IPS-15b (cell line): ENCODE measurements around the gene CNN2.

Experiments used
- H3K27me3 ChIP-seq: one replicate; pipeline ENCODE4 v1.6.1; 2013; ENCODE audit warnings: low read length; ENCODE audit not compliant: control insufficient read depth, insufficient read depth
- H3K36me3 ChIP-seq: one replicate; pipeline ENCODE4 v1.6.1; 2013; ENCODE audit warnings: low read length; ENCODE audit not compliant: control insufficient read depth, insufficient read depth
- H3K4me1 ChIP-seq: one replicate; pipeline ENCODE4 v1.6.1; 2013; ENCODE audit warnings: mild to moderate bottlenecking, low read length; ENCODE audit not compliant: control insufficient read depth, insufficient read depth
- H3K4me3 ChIP-seq: one replicate; pipeline ENCODE4 v1.5.1; 2013; ENCODE audit warnings: low read depth, low read length
- H3K9ac ChIP-seq: one replicate; pipeline ENCODE4 v1.6.1; 2013; ENCODE audit warnings: low read depth, mild to moderate bottlenecking, low read length
- H3K9me3 ChIP-seq: one replicate; pipeline ENCODE4 v1.6.1; 2013; ENCODE audit warnings: mild to moderate bottlenecking, low read length; ENCODE audit not compliant: control insufficient read depth, insufficient read depth

CNN2 gene

DNA sequence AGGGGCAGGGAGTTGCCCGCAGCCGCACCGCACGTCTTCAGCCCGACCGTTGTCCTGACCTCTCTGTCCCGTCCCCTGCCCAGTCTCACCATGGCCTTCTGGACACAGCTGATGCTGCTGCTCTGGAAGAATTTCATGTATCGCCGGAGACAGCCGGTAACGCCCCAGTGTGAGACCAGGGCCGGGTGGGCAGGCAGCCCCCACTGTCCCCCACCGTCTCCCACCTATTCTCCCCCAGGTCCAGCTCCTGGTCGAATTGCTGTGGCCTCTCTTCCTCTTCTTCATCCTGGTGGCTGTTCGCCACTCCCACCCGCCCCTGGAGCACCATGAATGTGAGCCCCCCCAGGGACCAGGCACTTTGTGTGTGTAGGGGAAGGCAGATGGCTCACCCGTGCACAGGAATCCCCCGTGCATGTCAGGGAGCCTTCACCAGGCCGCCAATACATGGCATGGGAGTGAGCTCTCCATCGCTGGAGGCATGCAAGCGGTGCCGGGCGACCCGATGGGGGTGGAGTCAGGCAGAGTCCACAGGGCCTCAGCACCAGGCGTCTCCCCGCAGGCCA, 14.9 kb downstream of the CNN2 start:
- Histone ChIP-seq H3K27me3 (no peaks in the 10 kb centered on the region), H3K36me3 (peaks cover 24% of the 10 kb centered on the region), H3K9ac (no peak overlapping the region), H3K4me3 (peak overlapping the region; percentile 90), H3K4me1 (no peaks in the 10 kb centered on the region), H3K9me3 (no peaks in the 10 kb centered on the region)

DNA sequence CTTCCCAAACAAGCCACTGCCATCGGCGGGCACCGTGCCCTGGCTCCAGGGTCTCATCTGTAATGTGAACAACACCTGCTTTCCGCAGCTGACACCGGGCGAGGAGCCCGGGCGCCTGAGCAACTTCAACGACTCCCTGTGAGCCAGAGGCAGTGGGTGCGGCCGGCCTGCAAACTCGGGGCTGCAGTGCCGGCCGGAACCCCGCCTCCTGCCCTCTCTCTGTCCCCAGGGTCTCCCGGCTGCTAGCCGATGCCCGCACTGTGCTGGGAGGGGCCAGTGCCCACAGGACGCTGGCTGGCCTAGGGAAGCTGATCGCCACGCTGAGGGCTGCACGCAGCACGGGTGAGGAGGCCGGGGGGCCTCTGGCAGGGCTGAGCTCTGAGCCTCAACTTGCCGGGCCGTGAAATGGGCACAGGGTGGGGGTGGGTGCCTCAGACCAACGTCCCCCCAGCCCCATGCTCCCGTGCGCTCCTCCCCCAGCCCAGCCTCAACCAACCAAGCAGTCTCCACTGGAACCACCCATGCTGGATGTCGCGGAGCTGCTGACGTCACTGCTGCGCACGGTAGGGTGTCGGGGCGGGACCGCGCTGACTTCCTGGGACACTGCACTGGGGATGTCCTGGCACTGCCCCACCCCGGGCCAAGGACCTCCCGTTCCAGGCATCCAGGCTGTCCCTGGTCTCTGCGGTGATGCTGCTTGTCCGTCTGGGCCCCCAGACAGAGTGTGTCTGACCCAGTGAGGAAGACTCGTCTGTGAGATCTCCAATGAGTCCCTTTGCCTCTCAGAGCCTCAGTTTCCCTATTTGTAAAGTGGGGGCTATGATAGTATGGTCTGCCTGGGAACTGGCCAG, 15.7 kb downstream of the CNN2 start:
- H3K9ac ChIP-seq, result no peak overlapping the region

DNA sequence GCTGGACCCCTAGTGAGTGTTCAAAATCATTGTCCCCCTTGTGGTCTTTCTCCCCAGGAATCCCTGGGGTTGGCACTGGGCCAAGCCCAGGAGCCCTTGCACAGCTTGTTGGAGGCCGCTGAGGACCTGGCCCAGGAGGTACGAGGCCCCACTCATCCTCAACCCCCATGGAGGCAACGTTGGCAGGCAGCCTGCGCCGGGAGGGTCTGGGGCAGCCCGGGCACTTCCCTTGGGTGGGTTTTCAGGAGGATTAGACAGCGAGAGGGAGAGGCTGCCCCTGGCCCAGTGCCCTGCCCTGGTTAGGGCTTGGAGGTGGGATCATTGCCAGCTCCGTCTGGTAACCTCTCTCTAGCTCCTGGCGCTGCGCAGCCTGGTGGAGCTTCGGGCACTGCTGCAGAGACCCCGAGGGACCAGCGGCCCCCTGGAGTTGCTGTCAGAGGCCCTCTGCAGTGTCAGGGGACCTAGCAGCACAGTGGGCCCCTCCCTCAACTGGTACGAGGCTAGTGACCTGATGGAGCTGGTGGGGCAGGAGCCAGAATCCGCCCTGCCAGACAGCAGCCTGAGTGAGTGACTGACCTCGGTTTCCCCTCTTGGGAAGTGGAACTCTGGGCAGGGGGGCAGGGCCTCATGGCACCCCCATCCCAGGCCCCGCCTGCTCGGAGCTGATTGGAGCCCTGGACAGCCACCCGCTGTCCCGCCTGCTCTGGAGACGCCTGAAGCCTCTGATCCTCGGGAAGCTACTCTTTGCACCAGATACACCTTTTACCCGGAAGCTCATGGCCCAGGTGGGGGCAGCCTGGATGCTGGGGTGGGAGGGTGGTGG, 16.5 kb downstream of the CNN2 start:
- Histone ChIP-seq H3K4me3 (no peak overlapping the region), H3K27me3 (no peaks in the 10 kb centered on the region), H3K9ac (no peak overlapping the region), H3K4me1 (no peaks in the 10 kb centered on the region), H3K36me3 (peaks cover 19% of the 10 kb centered on the region), H3K9me3 (no peaks in the 10 kb centered on the region)

More for the DNA sequence above, 15.7 kb downstream of the CNN2 start:
- Histone ChIP-seq H3K4me1 (no peaks in the 10 kb centered on the region), H3K4me3 (no peak overlapping the region), H3K36me3 (peaks cover 25% of the 10 kb centered on the region), H3K27me3 (no peaks in the 10 kb centered on the region), H3K9me3 (no peaks in the 10 kb centered on the region)

DNA sequence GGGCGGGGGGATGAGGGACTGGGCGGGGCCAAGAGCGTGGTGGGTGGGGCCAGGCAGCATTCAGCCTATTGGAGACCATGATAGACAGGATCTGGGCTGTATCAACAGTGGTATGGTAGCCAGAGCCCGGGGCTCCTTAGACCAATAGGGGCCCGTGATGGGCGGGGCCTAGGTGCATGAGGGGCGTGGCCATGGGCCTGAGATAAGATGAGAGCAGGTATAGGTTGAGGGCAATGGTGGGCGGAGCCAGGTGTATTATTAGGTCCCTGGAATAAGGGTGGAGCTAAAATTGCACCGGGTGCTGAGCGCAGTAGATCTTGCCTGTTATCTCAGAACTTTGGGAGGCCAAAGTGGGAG, 18.8 kb downstream of the CNN2 start:
- H3K4me3 ChIP-seq, result no peak overlapping the region
- H3K9me3 ChIP-seq, result no peaks in the 10 kb centered on the region
- H3K4me1 ChIP-seq, result no peaks in the 10 kb centered on the region
- no peaks in the 10 kb centered on the region for H3K27me3 ChIP-seq
- H3K36me3 ChIP-seq, result peaks cover 13% of the 10 kb centered on the region
- H3K9ac ChIP-seq, result no peak overlapping the region

DNA sequence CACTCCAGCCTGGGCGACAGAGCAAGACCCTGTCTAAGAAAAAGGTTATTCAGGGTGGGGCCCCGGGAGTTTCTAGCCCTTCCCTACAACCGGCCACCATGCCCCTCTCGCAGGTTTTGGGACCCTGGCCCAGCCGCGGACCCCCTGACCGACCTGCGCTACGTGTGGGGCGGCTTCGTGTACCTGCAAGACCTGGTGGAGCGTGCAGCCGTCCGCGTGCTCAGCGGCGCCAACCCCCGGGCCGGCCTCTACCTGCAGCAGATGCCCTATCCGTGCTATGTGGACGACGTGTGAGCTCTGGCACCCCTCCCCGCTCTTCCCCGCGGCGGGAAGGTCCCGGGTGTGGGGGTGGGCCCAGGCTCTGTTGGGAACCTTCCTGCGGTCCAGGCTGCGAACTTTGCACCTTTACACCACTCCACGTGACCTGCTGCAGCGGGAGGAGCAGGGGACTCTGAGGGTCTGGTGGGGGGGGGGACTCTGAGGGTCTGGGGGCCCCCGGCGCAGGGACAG, 19.8 kb downstream of the CNN2 start:
- Histone ChIP-seq H3K9ac (no peak overlapping the region), H3K4me3 (no peak overlapping the region), H3K36me3 (peaks cover 13% of the 10 kb centered on the region), H3K27me3 (no peaks in the 10 kb centered on the region), H3K9me3 (no peaks in the 10 kb centered on the region), H3K4me1 (no peaks in the 10 kb centered on the region)

DNA sequence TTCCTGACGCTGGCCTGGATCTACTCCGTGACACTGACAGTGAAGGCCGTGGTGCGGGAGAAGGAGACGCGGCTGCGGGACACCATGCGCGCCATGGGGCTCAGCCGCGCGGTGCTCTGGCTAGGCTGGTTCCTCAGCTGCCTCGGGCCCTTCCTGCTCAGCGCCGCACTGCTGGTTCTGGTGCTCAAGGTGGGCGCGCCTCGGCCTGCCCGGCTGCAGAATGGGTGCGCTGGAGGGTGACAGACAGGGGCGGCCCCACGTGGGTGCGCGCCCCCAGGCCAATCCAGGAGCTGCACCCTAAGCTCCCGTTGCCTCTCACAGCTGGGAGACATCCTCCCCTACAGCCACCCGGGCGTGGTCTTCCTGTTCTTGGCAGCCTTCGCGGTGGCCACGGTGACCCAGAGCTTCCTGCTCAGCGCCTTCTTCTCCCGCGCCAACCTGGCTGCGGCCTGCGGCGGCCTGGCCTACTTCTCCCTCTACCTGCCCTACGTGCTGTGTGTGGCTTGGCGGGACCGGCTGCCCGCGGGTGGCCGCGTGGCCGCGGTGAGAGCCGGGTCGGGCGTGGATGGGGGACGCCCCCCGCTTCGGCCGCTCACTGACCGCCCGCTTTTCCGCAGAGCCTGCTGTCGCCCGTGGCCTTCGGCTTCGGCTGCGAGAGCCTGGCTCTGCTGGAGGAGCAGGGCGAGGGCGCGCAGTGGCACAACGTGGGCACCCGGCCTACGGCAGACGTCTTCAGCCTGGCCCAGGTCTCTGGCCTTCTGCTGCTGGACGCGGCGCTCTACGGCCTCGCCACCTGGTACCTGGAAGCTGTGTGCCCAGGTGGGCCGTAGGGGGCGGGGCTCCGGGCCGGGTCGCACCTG, 20.7 kb downstream of the CNN2 start:
- H3K4me1 ChIP-seq, result no peaks in the 10 kb centered on the region
- peaks cover 11% of the 10 kb centered on the region for H3K36me3 ChIP-seq
- no peak overlapping the region for H3K4me3 ChIP-seq
- no peaks in the 10 kb centered on the region for H3K27me3 ChIP-seq
- no peaks in the 10 kb centered on the region for H3K9me3 ChIP-seq
- H3K9ac ChIP-seq, result no peak overlapping the region

DNA sequence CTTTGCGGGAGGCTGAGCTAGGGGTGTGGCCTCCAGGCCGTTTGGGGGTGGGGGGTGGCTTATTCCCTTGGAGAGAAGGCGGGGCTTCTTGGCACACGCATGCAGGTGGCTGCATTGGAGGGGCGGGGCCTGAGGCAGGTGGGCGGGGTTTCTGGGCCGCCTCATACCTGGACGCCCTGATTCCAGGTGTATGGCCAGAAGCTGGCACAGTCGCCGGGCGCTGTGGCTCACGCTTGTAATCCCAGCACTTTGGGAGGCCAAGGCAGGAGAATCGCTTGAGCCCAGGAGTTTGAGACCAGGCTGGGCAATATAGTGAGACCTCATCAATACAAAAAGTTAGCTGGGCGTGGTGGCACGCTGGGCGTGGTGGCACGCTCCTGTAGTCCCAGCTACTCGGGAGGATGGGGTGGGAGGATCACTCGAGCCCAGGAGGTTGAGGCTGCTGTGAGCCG, 21.3 kb downstream of the CNN2 start:
- no peak overlapping the region for H3K9ac ChIP-seq
- H3K36me3 ChIP-seq, result peaks cover 7% of the 10 kb centered on the region
- H3K27me3 ChIP-seq, result no peaks in the 10 kb centered on the region
- no peaks in the 10 kb centered on the region for H3K4me1 ChIP-seq
- H3K4me3 ChIP-seq, result no peak overlapping the region
- no peaks in the 10 kb centered on the region for H3K9me3 ChIP-seq

DNA sequence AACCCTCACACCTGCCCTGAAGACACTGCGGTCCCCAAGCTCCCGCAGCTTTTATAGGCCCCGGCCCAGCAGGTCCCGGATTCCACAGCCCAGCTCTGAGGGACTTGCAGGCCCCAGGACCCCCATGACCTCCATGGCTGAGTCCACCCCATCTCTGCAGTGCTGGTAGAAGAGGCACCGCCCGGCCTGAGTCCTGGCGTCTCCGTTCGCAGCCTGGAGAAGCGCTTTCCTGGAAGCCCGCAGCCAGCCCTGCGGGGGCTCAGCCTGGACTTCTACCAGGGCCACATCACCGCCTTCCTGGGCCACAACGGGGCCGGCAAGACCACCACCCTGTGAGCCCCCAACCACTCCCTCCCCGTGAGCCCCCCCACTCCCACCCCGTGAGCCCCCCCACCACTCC, 22.7 kb downstream of the CNN2 start:
- H3K9me3 ChIP-seq, result no peaks in the 10 kb centered on the region
- H3K9ac ChIP-seq, result no peak overlapping the region
- no peaks in the 10 kb centered on the region for H3K4me1 ChIP-seq
- H3K27me3 ChIP-seq, result no peaks in the 10 kb centered on the region
- H3K4me3 ChIP-seq, result no peak overlapping the region
- peaks cover 12% of the 10 kb centered on the region for H3K36me3 ChIP-seq

DNA sequence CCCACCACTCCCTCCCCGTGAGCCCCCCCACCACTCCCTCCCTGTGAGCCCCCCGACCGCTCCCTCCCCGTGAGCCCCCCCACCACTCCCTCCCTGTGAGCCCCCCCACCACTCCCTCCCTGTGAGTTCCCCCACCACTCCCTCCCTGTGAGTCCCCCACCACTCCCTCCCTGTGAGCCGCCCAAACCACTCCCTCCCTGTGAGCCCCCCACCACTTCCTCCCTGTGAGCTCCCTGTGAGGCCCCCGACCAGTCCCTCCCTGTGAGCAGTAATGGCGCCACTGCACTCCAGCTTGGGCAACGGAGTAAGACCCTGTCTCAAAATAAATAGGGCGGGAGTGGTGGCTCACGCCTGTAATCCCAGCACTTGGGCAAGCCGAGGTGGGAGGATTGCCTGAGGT, 23.4 kb downstream of the CNN2 start:
- Histone ChIP-seq H3K4me3 (no peak overlapping the region), H3K36me3 (peaks cover 12% of the 10 kb centered on the region), H3K9ac (no peak overlapping the region), H3K9me3 (no peaks in the 10 kb centered on the region), H3K4me1 (no peaks in the 10 kb centered on the region), H3K27me3 (no peaks in the 10 kb centered on the region)

DNA sequence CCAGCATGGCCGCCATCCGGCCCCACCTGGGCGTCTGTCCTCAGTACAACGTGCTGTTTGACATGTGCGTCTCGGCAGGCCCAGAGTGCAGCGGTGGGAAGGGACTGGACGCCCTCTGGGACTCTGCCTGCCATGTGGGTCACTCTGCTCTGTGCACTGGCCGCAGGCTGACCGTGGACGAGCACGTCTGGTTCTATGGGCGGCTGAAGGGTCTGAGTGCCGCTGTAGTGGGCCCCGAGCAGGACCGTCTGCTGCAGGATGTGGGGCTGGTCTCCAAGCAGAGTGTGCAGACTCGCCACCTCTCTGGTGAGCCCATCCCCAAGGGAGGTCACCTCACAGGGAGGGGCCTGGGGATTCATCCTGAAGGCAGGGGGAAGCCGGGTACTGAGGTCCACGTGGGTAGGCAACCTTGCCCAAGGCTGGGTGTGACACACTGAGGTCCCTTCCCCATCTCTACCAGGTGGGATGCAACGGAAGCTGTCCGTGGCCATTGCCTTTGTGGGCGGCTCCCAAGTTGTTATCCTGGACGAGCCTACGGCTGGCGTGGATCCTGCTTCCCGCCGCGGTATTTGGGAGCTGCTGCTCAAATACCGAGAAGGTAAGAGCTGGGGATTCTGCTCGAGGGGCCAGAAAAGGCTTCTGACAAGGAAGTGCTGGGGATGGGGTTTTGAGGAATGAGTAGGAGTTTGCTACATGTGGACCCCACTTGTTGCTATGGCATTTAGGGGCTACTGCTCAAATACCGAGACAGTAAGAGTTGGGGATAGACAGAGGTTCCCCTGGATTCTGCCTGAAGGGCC, 24.8 kb downstream of the CNN2 start:
- Histone ChIP-seq H3K4me1 (no peaks in the 10 kb centered on the region), H3K36me3 (peaks cover 18% of the 10 kb centered on the region)

More for the DNA sequence above, 24.8 kb downstream of the CNN2 start:
- Histone ChIP-seq H3K9ac (no peak overlapping the region), H3K27me3 (no peaks in the 10 kb centered on the region), H3K4me3 (no peak overlapping the region), H3K9me3 (no peaks in the 10 kb centered on the region)
